GM19351 (cell line): Measurements from ENCODE around the gene CHKA.
A peak's percentile ranks its signal among the peaks of the same experiment; 100 is the strongest.

Experiments
- ATAC-seq: cut with Tn5 transposase; IDR thresholded peaks from one replicate; pipeline ENCODE4 v1.9.1; 2021; ENCODE audit warnings: mild to moderate bottlenecking, moderate library complexity; ENCODE audit not compliant: unreplicated experiment

The CHKA gene

GRCh38 chr11:68121067-68121899 lies at the start of gene CHKA:
Gene CHKA, minus strand, starts transcription at chr11:68121388. Its CDS starts 211 bp downstream, at chr11:68121177.
- peak; percentile 80 for ATAC-seq

- no peak for ATAC-seq
Observed at GRCh38 chr11:68169442-68169841, 48.3 kb upstream of the CHKA start.

DNA sequence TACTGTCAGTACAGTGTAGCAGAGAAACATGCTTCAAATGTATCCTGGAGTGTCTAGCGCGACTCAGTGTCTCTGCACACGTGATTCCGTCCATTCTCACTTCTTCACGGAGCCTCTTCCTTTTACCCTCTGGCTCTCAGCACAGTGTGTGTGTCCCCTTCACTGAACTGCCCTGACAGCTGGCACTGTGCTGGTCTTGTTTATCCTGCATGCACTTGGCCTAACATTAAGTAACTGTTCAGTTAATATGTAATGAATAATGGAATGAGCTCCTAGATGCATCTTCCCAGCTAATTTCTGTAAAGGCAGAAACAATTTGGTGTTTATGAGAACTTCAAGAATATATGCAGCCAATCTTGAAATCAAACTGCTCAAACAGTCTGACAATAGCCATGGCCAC lies 47.5 kb upstream of the CHKA start:
- ATAC-seq = no peak

DNA sequence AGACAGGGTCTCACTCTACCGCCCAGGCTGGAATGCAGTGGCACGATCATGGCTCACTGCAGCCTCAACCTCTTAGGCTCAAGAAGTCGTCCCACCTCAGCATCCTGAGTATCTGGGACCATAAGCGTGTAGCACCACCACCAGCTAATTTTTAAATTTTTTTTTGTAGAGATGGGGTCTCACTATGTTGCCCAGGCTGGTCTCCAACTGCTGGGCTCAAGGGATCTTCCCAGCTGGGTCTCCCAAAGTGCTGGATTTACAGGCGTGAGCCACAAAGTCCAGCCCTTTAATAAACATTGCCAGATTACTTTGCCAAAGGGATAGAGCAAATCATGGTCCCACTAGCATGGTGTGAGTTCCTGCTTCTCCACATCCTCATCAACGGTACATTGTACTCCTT lies 46.3 kb upstream of the CHKA start:
- ATAC-seq = no peak

- no peak for ATAC-seq
Observed at GRCh38 chr11:68166969-68167368, 45.8 kb upstream of the CHKA start.

DNA sequence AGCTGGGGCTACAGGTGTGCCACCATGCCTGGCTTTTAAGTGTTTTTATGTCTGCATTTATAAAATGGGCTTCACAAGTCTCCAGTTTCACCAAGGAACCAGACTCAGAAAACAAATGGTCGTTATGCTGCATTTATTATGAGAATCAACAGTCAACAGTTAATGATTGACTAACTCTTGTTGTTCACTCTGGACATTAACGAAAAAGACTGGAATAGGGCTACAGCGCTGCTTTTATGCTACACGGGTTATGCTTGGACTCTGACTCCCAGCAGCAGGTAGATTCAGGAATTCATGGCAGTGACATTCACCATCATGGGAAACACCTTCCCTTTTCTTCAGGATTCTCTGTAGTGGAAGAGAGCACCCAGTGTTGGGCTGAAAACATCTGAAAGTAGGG lies 44.4 kb upstream of the CHKA start:
- no peak for ATAC-seq

- ATAC-seq = no peak
Observed at GRCh38 chr11:68164437-68164836, 43.2 kb upstream of the CHKA start.

- no peak for ATAC-seq
Observed at GRCh38 chr11:68163691-68164090, 42.5 kb upstream of the CHKA start.

DNA sequence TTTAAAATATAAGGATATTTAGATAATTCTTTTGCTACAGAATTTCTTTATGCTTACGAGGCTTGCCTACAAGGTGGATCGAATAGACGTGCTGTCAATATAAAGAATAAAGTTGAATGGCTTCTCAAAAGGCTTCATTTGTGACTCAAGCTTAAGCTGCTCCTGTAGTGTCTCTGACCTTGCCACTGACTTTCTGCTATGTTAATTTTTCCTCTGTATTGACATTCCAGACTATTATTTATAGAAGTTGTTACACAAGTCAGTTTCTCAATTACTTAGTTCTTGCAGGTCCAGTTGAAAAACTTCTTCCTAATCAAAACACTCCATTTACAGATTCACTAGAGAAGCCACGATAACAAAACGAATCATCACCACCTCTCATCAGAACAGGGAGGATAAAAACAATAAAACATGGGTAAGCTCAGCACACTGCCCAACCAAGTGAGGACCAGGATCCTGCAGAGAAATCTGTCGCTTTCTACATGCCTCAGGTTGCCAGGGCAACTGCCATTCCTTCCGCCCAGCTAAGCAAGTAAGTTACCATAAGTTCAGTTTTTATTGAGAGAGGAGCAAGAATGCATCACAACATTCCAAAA lies 39.0 kb upstream of the CHKA start:
- no peak for ATAC-seq

DNA sequence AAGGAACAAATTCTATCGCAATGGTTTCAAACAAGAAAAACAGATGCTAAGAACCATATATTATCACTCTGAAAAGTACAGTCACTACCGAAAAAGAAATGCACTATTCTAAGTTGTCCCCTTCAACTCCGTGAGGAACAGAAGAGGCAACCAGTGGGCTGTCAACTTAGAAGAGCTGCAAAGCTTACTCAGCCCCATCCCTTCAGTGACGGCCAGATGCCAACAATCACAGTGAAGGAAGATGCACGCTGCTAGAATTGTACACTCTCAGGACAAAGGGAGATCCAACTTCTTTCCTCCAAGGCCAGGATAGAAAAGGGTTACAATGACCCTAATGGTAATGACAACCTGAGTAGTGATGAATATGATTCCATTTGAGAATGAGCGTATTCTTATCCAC lies 38.5 kb upstream of the CHKA start:
- no peak for ATAC-seq

DNA sequence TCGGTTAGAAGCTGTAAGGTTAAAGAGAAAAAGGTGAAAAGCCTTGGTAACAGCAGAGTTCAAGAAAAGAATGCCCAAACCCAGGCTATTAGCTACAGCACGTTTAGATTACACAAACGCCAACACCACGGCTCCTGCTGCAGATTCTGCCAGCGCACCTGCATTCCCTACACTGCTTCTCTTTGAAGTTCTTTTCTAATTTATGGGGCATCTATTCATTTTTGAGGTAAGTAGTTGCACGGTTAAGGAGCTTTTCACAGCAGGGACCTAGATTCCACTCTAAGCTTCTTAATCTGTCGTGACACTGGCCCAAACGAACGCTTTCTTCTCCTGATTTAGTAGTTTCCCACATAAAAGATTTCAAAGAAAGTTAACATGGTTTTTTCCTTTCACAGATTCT lies 38.0 kb upstream of the CHKA start:
- ATAC-seq = no peak

GRCh38 chr11:68158580-68158979 lies 37.4 kb upstream of the CHKA start:
- ATAC-seq = no peak

DNA sequence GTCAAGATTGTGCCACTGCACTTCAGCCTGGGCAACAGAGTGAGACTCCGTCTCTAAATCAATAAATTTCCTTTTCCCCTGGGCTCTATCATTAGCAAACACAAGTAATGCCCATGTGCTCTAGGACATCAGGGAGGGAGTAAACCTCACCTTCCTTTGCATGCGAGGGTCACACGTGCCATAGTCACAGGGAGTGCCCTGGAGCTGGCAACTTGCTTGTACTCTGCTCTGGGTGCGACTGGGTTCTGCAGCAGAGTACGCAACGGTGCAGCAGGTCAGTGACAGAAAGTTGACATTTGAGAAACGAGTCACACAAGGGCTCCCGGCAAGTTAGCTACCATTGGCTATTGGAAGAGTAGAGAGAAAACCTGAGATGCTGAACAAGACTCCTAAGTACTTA lies 32.6 kb upstream of the CHKA start:
- no peak for ATAC-seq

- ATAC-seq = no peak
Observed at GRCh38 chr11:68150037-68150436, 28.8 kb upstream of the CHKA start.

- ATAC-seq = no peak
Observed at GRCh38 chr11:68149417-68149816, 28.2 kb upstream of the CHKA start.

DNA sequence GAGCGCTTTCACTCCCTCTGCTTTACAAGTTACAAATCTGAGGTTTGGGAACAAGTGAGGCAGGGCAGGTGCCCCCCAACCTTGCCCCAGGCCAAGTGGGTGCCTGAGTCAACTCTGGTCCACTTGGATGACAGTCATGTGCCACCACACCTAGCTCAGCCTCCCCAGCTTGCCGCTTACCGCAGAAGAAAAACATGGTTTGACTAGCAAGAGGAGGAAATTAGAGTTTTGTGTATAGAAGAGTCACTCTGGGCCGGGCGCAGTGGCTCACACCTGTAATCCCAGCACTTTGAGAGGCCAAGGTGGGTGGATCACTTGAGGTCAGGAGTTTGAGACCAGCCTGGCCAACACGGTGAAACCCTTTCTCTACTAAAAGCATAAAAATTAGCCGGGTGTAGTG lies 27.7 kb upstream of the CHKA start:
- ATAC-seq = no peak

- no peak for ATAC-seq
Observed at GRCh38 chr11:68148071-68148805, 27.1 kb upstream of the CHKA start.

DNA sequence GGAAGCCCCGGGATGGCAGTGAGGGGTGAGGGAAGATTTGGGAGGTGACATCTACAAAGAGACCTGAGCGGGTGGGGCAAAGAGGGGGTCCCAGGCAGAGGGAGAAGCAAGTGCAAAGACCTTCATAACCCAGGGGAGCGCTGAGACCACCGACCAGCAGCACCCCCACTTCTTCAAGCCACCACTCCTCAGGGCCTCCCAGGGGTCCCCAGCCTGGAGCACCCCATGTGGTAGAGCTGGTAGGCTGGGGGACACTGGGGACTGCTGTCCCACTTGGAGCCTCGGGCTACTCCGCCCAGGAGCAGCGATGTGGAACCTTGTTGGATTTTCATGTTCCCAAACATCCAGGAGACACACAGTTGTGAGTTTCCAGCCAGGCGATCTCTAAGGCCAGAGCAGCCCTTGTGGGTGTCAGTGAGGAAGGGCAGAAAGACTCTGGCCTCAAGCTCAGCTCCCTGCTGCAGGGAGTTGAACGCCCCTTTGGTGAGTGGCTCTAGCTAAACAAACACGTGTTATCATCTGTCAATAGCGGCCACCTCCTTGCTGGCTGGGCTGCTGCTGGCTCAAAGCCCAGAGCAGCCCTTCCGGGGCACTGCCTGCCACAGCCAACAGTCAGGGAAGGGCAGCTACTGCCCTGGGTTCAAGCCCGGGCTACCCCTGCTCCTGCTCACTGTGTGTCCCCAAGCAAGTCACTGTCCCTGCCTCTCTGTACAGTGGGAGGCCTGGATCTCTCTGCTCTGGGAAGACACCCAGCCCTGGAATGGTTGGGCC lies 25.7 kb upstream of the CHKA start:
- no peak for ATAC-seq

- no peak for ATAC-seq
Observed at GRCh38 chr11:68146010-68146540, 24.9 kb upstream of the CHKA start.

DNA sequence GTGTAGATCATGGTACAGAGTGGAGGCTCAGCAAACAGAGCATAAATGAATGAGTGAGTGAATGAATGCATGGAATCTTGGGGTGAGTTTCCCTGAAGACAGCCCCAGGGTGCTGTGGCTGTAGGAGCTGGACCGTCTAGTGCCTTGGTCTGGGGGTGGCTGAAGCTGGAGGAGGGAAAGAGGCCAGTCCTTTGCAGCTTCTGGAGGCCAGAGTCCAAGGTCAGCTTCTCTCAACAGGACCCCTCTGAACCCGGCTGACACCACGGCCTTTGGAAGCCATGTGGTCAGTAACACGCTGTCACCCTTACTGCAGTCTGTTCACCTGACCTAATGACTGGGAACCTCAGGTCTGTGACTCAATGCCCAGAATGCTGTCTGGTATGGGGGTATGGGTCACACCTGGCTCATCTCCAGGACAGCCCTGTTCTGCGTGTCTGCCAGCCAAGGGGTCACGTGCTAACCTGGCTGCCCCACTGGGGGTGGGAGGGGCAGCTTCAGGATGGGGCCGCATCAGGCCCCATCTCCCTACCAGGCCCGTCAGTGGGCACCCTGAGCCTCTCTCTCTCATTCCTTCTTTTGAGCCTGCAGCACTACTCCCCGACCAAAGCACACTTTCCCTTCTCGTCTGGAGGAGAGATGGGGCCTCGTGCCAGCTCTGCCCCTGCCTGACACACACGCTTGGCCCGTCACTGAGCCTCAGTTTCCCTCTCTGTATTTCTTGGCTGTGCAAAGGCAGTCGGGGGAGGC lies 24.1 kb upstream of the CHKA start:
- ATAC-seq = no peak
